OCI-LY3 (cell line): ENCODE results near the gene ELOA.
A peak's percentile ranks its signal among the peaks of the same experiment; 100 is the strongest.

Experiments used
- H2AFZ ChIP-seq: fragments of 200-600, 300-600 bp; shearing (Covaris generic); 2 replicates; pipeline ENCODE4 v1.6.0; 2014; ENCODE audit warnings: antibody characterized with exemption, low read depth, low read length
- H3K27ac ChIP-seq: fragments of 200-600, 300-600 bp; sonication (generic); 2 replicates; pipeline ENCODE4 v1.5.1; 2014; ENCODE audit warnings: mild to moderate bottlenecking, low read length, moderate library complexity, mixed read lengths
- H3K27me3 ChIP-seq: fragments of 200-600, 300-600 bp; sonication (generic); 2 replicates; pipeline ENCODE4 v1.6.1; 2014; ENCODE audit warnings: low read depth, low read length, mixed read lengths
- H3K36me3 ChIP-seq: fragments of 200-600, 300-600 bp; sonication (generic); replicated peaks from 2 replicates; pipeline ENCODE3; 2014; ENCODE audit warnings: low read depth, low read length, mixed read lengths
- H3K4me1 ChIP-seq: fragments of 300-600, 200-600 bp; sonication (generic); 2 replicates; pipeline ENCODE4 v1.6.1; 2014; ENCODE audit warnings: low read length, mixed read lengths
- H3K4me2 ChIP-seq: fragments of 200-600, 300-600 bp; sonication (generic); 2 replicates; pipeline ENCODE4 v1.6.1; 2014; ENCODE audit warnings: low read length, mixed read lengths
- H3K4me3 ChIP-seq: fragments of 300-600, 200-600 bp; sonication (generic); 2 replicates; pipeline ENCODE4 v1.5.1; 2014; ENCODE audit warnings: antibody characterized with exemption, mild to moderate bottlenecking, low read length, moderate library complexity
- H3K79me2 ChIP-seq: fragments of 300-600, 200-600 bp; shearing (Covaris generic); 2 replicates; pipeline ENCODE4 v1.6.1; 2014; ENCODE audit warnings: mild to moderate bottlenecking, low read length, mixed read lengths
- H3K9ac ChIP-seq: fragments of 300-600, 200-600 bp; shearing (Covaris generic); 2 replicates; pipeline ENCODE4 v1.6.0; 2014; ENCODE audit warnings: mild to moderate bottlenecking, low read length, moderate library complexity
- H3K9me3 ChIP-seq: fragments of 200-600, 300-600 bp; shearing (Covaris generic); 2 replicates; pipeline ENCODE4 v1.6.1; 2014; ENCODE audit warnings: low read length, mixed read lengths; ENCODE audit not compliant: insufficient read depth
- H4K20me1 ChIP-seq: fragments of 200-600, 300-600 bp; sonication (generic); 2 replicates; pipeline ENCODE4 v1.6.1; 2016; ENCODE audit warnings: low read length, mixed read lengths; ENCODE audit not compliant: insufficient read depth
- CTCF ChIP-seq: fragments of 200-600, 300-600 bp; sonication (generic); IDR thresholded peaks from 2 replicates; pipeline ENCODE4 v1.5.1; 2014; ENCODE audit warnings: antibody characterized with exemption, low read length, low read depth
- EZH2phosphoT487 ChIP-seq: fragments of 200-600 bp; shearing (Covaris generic); IDR thresholded peaks from 2 replicates; pipeline ENCODE4 v1.6.1; 2018; ENCODE audit warnings: antibody characterized with exemption, mixed run types, low read depth

Gene ELOA

GRCh38 chr1:23741609-23742008 is 1.7 kb upstream of the ELOA start:
- Histone ChIP-seq H3K4me3 (no peak overlapping the region), H4K20me1 (peaks cover 13% of the 10 kb centered on the region), H3K9me3 (no peaks in the 10 kb centered on the region), H3K27me3 (no peaks in the 10 kb centered on the region), H3K9ac (no peak overlapping the region), H3K4me2 (no peak overlapping the region), H3K27ac (no peak overlapping the region), H2AFZ (no peak overlapping the region), H3K79me2 (peaks cover 39% of the 10 kb centered on the region), H3K4me1 (peaks cover 29% of the 10 kb centered on the region), H3K36me3 (peaks cover 7% of the 10 kb centered on the region)
- TF ChIP-seq EZH2phosphoT487, result no peak
- no peak for TF ChIP-seq CTCF

GRCh38 chr1:23742670-23743286 is 493 bp upstream of the ELOA start:
- TF ChIP-seq CTCF (no peak), EZH2phosphoT487 (no peak)
- Histone ChIP-seq H3K4me2 (peak overlapping the region; percentile 100), H3K4me1 (peaks cover 39% of the 10 kb centered on the region), H2AFZ (peak overlapping the region; percentile 46; the same call in 1 of the 2 replicates), H3K27ac (peak overlapping the region; percentile 71), H3K27me3 (no peaks in the 10 kb centered on the region), H4K20me1 (peaks cover 24% of the 10 kb centered on the region), H3K9me3 (no peaks in the 10 kb centered on the region), H3K4me3 (peak overlapping the region; percentile 91), H3K9ac (peak overlapping the region; percentile 92), H3K79me2 (peaks cover 50% of the 10 kb centered on the region), H3K36me3 (peaks cover 18% of the 10 kb centered on the region)

- Histone ChIP-seq H3K4me3 (peak overlapping the region; percentile 91), H3K79me2 (peaks cover 75% of the 10 kb centered on the region), H3K27me3 (no peaks in the 10 kb centered on the region), H3K9me3 (no peaks in the 10 kb centered on the region), H3K4me2 (peak overlapping the region; percentile 85), H2AFZ (no peak overlapping the region), H3K4me1 (peaks cover 38% of the 10 kb centered on the region), H3K27ac (peak overlapping the region; percentile 71), H4K20me1 (peaks cover 42% of the 10 kb centered on the region), H3K9ac (peak overlapping the region; percentile 92), H3K36me3 (peaks cover 30% of the 10 kb centered on the region)
- no peak for TF ChIP-seq EZH2phosphoT487
- peak; percentile 31 for TF ChIP-seq CTCF
Measured at GRCh38 chr1:23745515-23745914, 2.2 kb downstream of the ELOA start.

- Histone ChIP-seq H2AFZ (no peak overlapping the region), H3K36me3 (peaks cover 49% of the 10 kb centered on the region), H3K4me2 (0 out of 2 replicates have a peak overlapping the region, but pooled peaks have one; percentile 3), H3K79me2 (peaks cover 93% of the 10 kb centered on the region), H3K27me3 (no peaks in the 10 kb centered on the region), H4K20me1 (peaks cover 52% of the 10 kb centered on the region), H3K27ac (no peak overlapping the region; the same call in 1 of the 2 replicates), H3K4me1 (peaks cover 30% of the 10 kb centered on the region), H3K9ac (no peak overlapping the region), H3K9me3 (no peaks in the 10 kb centered on the region), H3K4me3 (no peak overlapping the region)
- TF ChIP-seq CTCF (no peak), EZH2phosphoT487 (no peak)
Measured at GRCh38 chr1:23748016-23748415, 4.7 kb downstream of the ELOA start.
